SU-DHL-6 (cell line): ENCODE data around the gene PLA2G7.

Source experiments
- H2AFZ ChIP-seq: fragments of 200-600 bp; sonication (generic); 2 replicates; pipeline ENCODE4 v1.6.1; 2014; ENCODE audit warnings: low read depth, mild to moderate bottlenecking, moderate library complexity, mixed read lengths, antibody characterized with exemption, low read length; ENCODE audit not compliant: severe bottlenecking
- H3F3A ChIP-seq: fragments of 200-600 bp; shearing (Covaris generic); 2 replicates; pipeline ENCODE4 v1.6.0; 2016; ENCODE audit warnings: antibody characterized with exemption, mild to moderate bottlenecking; ENCODE audit not compliant: insufficient read depth
- H3K27ac ChIP-seq: fragments of 200-600 bp; sonication (generic); 2 replicates; pipeline ENCODE4 v1.5.1; 2016; ENCODE audit warnings: low read depth, mild to moderate bottlenecking, low read length, moderate library complexity, mixed read lengths
- H3K27me3 ChIP-seq: fragments of 200-600 bp; sonication (generic), shearing (Covaris generic); 2 replicates; pipeline ENCODE4 v1.6.0; 2014; ENCODE audit warnings: mild to moderate bottlenecking, low read length
- H3K36me3 ChIP-seq: fragments of 200-600 bp; sonication (generic); 2 replicates; pipeline ENCODE4 v1.6.1; 2014; ENCODE audit warnings: mild to moderate bottlenecking, low read length, mixed read lengths
- H3K4me2 ChIP-seq: fragments of 300-600, 200-600 bp; shearing (Covaris generic), sonication (generic); 2 replicates; pipeline ENCODE4 v1.6.0; 2014; ENCODE audit warnings: low read length, low read depth, mild to moderate bottlenecking; ENCODE audit not compliant: poor library complexity, severe bottlenecking
- H3K4me3 ChIP-seq: fragments of 200-600 bp; sonication (generic); 2 replicates; pipeline ENCODE4 v1.5.1; 2014; ENCODE audit warnings: antibody characterized with exemption, low read length, mild to moderate bottlenecking, mixed read lengths; ENCODE audit not compliant: insufficient read depth, poor library complexity, severe bottlenecking
- H3K79me2 ChIP-seq: fragments of 200-600 bp; sonication (generic); 2 replicates; pipeline ENCODE4 v1.6.1; 2014; ENCODE audit warnings: mild to moderate bottlenecking, low read length, moderate library complexity; ENCODE audit not compliant: insufficient read depth
- H3K9ac ChIP-seq: fragments of 200-600 bp; sonication (generic); 2 replicates; pipeline ENCODE4 v1.7.0; 2014; ENCODE audit warnings: mild to moderate bottlenecking, low read length
- H3K9me2 ChIP-seq: fragments of 200-600 bp; sonication (generic); replicated peaks from 2 replicates; pipeline ENCODE4 v1.6.1; 2014; ENCODE audit warnings: low read length; ENCODE audit not compliant: insufficient read depth
- H3K9me3 ChIP-seq: fragments of 200-600 bp; sonication (generic); 2 replicates; pipeline ENCODE4 v1.6.1; 2014; ENCODE audit warnings: low read length, mixed read lengths; ENCODE audit not compliant: insufficient read depth
- H4K20me1 ChIP-seq: fragments of 200-600 bp; sonication (generic); 2 replicates; pipeline ENCODE4 v1.6.1; 2014; ENCODE audit warnings: low read depth, mild to moderate bottlenecking, antibody characterized with exemption, low read length, moderate library complexity, mixed read lengths
- EZH2phosphoT487 ChIP-seq: fragments of 200-600 bp; sonication (generic), shearing (Covaris generic); conservative IDR thresholded peaks from 2 replicates; pipeline ENCODE4 v1.6.1; 2018; ENCODE audit warnings: mild to moderate bottlenecking, antibody characterized with exemption, low read length, moderate library complexity, mixed read lengths
- TF ChIP-seq, protein P1 (sequence below): fragments of 200-600 bp; sonication (generic); IDR thresholded peaks from one replicate; pipeline ENCODE4 v1.5.1; 2017; ENCODE audit warnings: antibody characterized with exemption, mild to moderate bottlenecking, low read length, moderate library complexity; ENCODE audit not compliant: insufficient read depth, poor library complexity, severe bottlenecking

Gene PLA2G7

DNA sequence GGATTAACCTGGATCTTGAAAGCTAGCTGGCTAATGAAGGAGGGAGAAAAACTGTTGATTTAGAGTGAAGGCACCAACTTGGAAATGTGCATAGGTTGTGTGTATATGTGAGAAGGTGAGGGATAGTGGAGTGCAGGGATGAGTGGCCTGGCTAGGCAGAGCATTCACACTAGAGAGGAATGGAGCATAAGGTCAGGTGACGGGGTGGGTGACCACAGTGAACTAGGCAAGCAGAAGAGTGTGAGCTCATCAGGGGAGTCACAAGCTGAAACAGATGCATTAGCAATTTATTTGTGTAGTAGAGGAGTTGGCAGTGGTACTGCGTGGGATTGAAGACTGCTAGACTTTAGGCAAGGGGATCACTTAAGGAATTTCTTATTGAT, 22.0 kb upstream of the PLA2G7 start:
- Histone ChIP-seq H3K36me3 (no peaks in the 10 kb centered on the region), H3K27me3 (no peaks in the 10 kb centered on the region), H4K20me1 (no peaks in the 10 kb centered on the region), H3K9me2 (no peaks in the 10 kb centered on the region), H3F3A (no peaks in the 10 kb centered on the region), H3K4me3 (no peak overlapping the region), H3K27ac (no peak overlapping the region), H3K9ac (no peak overlapping the region), H3K9me3 (no peaks in the 10 kb centered on the region), H2AFZ (no peak overlapping the region), H3K4me2 (no peak overlapping the region), H3K79me2 (no peaks in the 10 kb centered on the region)
- TF ChIP-seq, protein P1, sequence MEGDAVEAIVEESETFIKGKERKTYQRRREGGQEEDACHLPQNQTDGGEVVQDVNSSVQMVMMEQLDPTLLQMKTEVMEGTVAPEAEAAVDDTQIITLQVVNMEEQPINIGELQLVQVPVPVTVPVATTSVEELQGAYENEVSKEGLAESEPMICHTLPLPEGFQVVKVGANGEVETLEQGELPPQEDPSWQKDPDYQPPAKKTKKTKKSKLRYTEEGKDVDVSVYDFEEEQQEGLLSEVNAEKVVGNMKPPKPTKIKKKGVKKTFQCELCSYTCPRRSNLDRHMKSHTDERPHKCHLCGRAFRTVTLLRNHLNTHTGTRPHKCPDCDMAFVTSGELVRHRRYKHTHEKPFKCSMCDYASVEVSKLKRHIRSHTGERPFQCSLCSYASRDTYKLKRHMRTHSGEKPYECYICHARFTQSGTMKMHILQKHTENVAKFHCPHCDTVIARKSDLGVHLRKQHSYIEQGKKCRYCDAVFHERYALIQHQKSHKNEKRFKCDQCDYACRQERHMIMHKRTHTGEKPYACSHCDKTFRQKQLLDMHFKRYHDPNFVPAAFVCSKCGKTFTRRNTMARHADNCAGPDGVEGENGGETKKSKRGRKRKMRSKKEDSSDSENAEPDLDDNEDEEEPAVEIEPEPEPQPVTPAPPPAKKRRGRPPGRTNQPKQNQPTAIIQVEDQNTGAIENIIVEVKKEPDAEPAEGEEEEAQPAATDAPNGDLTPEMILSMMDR = no peak
- no peak for TF ChIP-seq EZH2phosphoT487

DNA sequence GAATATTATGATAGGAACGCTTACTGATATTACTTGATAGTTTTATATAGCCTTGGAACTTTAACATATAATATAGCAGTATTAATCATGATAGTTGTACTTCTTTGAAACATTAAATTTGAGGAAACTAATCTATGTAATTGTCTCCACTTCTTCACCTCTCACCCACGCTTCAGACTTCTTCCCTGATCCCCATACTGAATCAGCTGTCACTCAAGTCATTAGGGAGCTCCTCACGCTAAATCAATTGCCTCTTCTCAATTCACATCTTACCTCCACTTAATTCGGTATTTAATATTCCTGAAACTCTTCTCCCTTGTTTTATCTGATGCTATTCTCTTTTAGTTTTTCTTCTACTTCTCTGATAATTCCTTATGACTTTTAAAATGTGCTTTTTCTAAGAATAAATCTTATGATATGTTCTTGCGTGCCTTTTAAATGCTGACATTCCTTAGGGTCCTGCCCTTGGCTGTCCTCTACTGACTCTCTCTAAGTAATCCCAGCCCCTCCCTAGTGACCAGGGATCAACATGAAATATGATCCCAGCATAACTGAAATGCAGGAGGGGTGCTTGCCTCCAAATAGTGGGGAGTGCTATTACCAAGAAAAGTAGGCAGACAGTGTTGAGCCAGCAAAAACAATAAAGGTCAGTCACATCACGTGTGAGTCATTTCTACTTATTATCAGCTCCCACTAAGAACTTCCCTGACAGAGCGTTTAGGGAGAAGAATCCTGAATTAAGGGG, 21.5 kb upstream of the PLA2G7 start:
- H3K79me2 ChIP-seq = no peaks in the 10 kb centered on the region
- H2AFZ ChIP-seq = no peak overlapping the region
- H3K9me3 ChIP-seq = no peaks in the 10 kb centered on the region
- H3K9me2 ChIP-seq = no peaks in the 10 kb centered on the region
- H3K4me3 ChIP-seq = no peak overlapping the region
- no peak overlapping the region for H3K4me2 ChIP-seq
- no peaks in the 10 kb centered on the region for H4K20me1 ChIP-seq
- H3K27me3 ChIP-seq = no peaks in the 10 kb centered on the region
- H3F3A ChIP-seq = no peaks in the 10 kb centered on the region
- H3K36me3 ChIP-seq = no peaks in the 10 kb centered on the region
- H3K9ac ChIP-seq = no peak overlapping the region
- TF ChIP-seq, protein P1 = no peak
- TF ChIP-seq EZH2phosphoT487 = no peak
- no peak overlapping the region for H3K27ac ChIP-seq

DNA sequence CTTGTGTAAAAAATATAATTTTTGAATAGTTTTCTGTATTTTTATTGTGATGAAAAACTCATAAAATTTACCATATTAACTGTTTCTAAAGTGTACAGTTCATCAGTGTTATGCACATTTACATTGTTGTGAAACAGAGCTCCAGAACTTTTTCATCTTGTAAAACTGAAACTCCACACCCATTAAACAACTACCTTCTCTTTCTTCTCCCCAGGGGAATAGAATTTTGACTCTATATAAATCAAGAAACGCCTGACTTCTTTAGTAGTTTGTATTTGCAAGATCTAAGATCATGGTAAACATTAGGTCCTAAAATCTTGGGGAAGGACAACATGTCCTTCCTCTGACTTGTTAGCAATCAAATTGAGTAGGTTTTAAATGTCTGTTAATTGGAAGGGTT, 20.7 kb upstream of the PLA2G7 start:
- H4K20me1 ChIP-seq = no peaks in the 10 kb centered on the region
- no peaks in the 10 kb centered on the region for H3F3A ChIP-seq
- no peaks in the 10 kb centered on the region for H3K79me2 ChIP-seq
- no peak overlapping the region for H3K9ac ChIP-seq
- no peak overlapping the region for H3K27ac ChIP-seq
- no peaks in the 10 kb centered on the region for H3K9me3 ChIP-seq
- H3K4me2 ChIP-seq = no peak overlapping the region
- H2AFZ ChIP-seq = no peak overlapping the region
- no peaks in the 10 kb centered on the region for H3K36me3 ChIP-seq
- no peaks in the 10 kb centered on the region for H3K9me2 ChIP-seq
- TF ChIP-seq, protein P1 = no peak
- no peak for TF ChIP-seq EZH2phosphoT487
- no peak overlapping the region for H3K4me3 ChIP-seq
- no peaks in the 10 kb centered on the region for H3K27me3 ChIP-seq
